Suprapubic skin (tissue), 4 donors: Measurements from ENCODE around the gene RUSC1. TPM values are rescaled to one million over a fixed set of nuclear protein-coding genes. Genes with fewer than 3 reads are reported as not detected.

Source experiments
- DNase-seq, 2 donors: peaks; one replicate each; pipeline ENCODE4 v3.0.0-alpha.2; 2019; ENCODE audit warnings: low spot score in 2 of 2
- H3K27ac ChIP-seq: fragments of 200-600 bp; sonication (generic); one replicate; pipeline ENCODE4 v1.5.1; 2019
- H3K27me3 ChIP-seq: fragments of 200-600 bp; sonication (generic); one replicate; pipeline ENCODE4 v1.5.1; 2019
- H3K36me3 ChIP-seq: fragments of 200-600 bp; sonication (generic); one replicate; pipeline ENCODE4 v1.5.1; 2019
- H3K4me1 ChIP-seq: fragments of 200-600 bp; sonication (generic); one replicate; pipeline ENCODE4 v1.5.1; 2019
- H3K4me3 ChIP-seq: fragments of 200-600 bp; sonication (generic); one replicate; pipeline ENCODE4 v1.5.1; 2019; ENCODE audit warnings: mild to moderate bottlenecking
- H3K9me3 ChIP-seq: fragments of 200-600 bp; sonication (generic); one replicate; pipeline ENCODE4 v1.5.1; 2019
- EP300 ChIP-seq: sonication (generic); formaldehyde crosslinking; IDR thresholded peaks from one replicate; pipeline ENCODE4 v1.6.1; 2017; ENCODE audit warnings: antibody characterized with exemption
- POLR2A ChIP-seq, 2 donors: fragments of 450-650 bp; IDR thresholded peaks; one replicate each; pipeline ENCODE4 v1.6.1; 2017; ENCODE audit warnings: antibody characterized with exemption in 2 of 2, mild to moderate bottlenecking in 2 of 2, moderate library complexity in 2 of 2
- POLR2AphosphoS5 ChIP-seq, 3 donors: sonication (generic); formaldehyde crosslinking; IDR thresholded peaks; one replicate each; pipeline ENCODE4 v1.6.1; 2017; ENCODE audit warnings: antibody characterized with exemption in 3 of 3
- WGBS: methylation state at CpG from one replicate; pipeline ENCODE4 v1.1.5; 2018; 5-methylcytosine and 5-hydroxymethylcytosine counted together
- total RNA-seq, 4 donors: library from RNA; depleted of rRNA; stranded (reverse); fragments of >200 nt; gene quantifications; one replicate each; pipeline ENCODE4 v1.1.0, GENCODE V29; 2016
- TF ChIP-seq, protein P1 (sequence below), 2 donors: fragments of 200-600 bp in 1 of 2; fragments of 450-650 bp in 1 of 2; sonication (generic) in 1 of 2; IDR thresholded peaks; one replicate each; pipeline ENCODE4 v1.5.1; 2016 to 2019; ENCODE audit warnings: antibody characterized with exemption in 2 of 2, mild to moderate bottlenecking in 1 of 2, moderate library complexity in 1 of 2

Gene RUSC1
- total RNA-seq, 4 donors from 2014 or later: 34.2 to 51.5 (median 42.8) TPM

DNA sequence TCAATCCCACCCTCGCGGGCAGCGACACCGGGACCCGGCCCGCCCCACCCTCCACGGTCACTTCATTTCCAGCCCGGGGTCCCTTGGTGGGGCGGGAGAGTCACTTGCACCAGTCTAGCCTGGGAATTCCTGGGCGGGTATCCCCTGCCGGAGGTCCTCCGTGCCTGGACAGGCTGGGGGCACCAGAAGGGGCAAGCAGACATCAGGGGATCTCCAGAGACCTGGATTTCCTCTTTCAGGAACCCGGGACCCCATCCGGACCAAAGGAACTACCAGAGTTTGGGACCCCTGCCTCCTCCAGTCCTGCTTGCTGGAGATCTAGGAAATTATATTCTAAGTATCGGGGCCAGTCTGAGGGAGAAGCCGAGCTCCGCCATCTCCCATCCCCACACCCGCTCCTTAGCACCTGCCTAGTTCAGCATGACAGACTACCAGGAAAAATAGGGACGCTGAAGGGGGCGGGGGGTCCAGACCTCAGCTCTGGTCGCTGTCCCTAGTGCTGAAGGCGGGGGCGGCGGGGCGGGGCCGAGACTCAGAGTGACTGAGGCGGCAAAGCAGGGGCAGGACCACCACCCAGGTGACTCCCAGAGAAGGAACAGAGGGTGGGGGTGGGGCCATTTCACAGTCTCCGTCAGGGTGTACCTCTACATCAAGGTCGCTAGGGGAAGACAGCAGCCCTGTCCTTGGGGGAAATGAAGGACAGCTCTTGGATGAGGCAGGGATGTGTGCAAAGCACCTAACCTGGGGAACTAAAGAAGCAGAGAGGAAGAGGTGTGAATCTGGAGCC is 42.6 kb upstream of the RUSC1 start:
- Histone ChIP-seq H3K9me3 (no peaks in the 10 kb centered on the region), H3K27me3 (no peaks in the 10 kb centered on the region), H3K27ac (peak overlapping the region; percentile 63), H3K36me3 (no peaks in the 10 kb centered on the region), H3K4me3 (peak overlapping the region; percentile 81), H3K4me1 (peaks cover 28% of the 10 kb centered on the region)
- 0% methylated on average over 4 of the region's 29 CpGs for WGBS
- peak in 1 of 2 donors; percentile 84 for DNase-seq
- TF ChIP-seq EP300 (no peak), POLR2A (IDR thresholded peaks at IDR 0.05) (no peak), POLR2AphosphoS5 (IDR thresholded peaks at IDR 0.05) (no peak)
- TF ChIP-seq, protein P1, sequence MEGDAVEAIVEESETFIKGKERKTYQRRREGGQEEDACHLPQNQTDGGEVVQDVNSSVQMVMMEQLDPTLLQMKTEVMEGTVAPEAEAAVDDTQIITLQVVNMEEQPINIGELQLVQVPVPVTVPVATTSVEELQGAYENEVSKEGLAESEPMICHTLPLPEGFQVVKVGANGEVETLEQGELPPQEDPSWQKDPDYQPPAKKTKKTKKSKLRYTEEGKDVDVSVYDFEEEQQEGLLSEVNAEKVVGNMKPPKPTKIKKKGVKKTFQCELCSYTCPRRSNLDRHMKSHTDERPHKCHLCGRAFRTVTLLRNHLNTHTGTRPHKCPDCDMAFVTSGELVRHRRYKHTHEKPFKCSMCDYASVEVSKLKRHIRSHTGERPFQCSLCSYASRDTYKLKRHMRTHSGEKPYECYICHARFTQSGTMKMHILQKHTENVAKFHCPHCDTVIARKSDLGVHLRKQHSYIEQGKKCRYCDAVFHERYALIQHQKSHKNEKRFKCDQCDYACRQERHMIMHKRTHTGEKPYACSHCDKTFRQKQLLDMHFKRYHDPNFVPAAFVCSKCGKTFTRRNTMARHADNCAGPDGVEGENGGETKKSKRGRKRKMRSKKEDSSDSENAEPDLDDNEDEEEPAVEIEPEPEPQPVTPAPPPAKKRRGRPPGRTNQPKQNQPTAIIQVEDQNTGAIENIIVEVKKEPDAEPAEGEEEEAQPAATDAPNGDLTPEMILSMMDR (IDR thresholded peaks at IDR 0.05): peak in 1 of 2 donors; percentile 39

DNA sequence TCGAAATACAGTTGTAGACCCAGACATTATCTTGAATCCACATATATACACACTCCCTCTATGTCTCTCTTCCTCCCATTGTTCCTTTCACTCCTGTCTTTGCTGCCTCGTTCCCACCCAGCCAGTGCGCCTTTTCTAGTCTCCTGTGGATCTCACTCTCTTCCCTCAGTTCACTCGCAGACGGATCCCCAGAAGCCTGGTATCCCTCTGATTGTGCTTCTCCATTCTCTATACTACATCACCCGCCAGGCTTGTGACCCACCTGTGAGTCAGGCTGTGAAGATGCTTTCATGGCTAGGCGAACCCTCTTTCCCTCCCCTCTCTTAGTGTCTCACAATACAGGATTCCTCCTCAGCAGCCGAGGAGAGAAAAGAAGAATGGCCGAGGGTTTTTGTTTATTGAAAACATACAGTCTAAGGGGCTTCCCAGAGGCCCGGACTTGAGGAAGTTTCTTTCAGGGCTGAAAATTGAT is 42.0 kb upstream of the RUSC1 start:
- Histone ChIP-seq H3K27ac (no peak overlapping the region), H3K9me3 (no peaks in the 10 kb centered on the region), H3K27me3 (no peaks in the 10 kb centered on the region), H3K4me1 (peaks cover 26% of the 10 kb centered on the region), H3K36me3 (no peaks in the 10 kb centered on the region), H3K4me3 (peak overlapping the region; percentile 81)
- DNase-seq: no peak
- 45% methylated on average over 10 of the region's 10 CpGs for WGBS
- TF ChIP-seq POLR2AphosphoS5 (IDR thresholded peaks at IDR 0.05) (no peak), POLR2A (IDR thresholded peaks at IDR 0.05) (no peak), EP300 (no peak)
- TF ChIP-seq, protein P1 (IDR thresholded peaks at IDR 0.05): no peak

DNA sequence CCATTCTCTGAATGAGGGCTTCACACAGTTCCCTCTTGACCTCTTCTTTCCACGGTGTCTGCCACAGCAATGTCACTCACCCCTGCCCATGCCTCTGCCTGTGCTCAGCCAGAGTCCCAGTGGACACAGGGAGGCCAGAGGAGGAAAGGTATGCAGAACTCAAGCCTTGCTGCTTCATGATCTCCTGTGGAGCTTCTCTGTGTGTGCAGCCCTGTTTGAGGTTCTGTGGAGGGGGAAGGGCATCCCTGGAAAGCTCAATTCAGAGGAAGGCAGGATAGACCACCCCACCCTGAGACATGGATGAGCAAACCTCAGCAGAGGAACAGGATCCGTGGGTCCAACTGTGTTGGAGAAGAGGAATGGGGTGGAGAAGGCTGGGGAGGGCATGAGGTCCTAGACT is 41.4 kb upstream of the RUSC1 start:
- WGBS: 83% methylated on average over 2 of the region's 2 CpGs
- no peak for DNase-seq
- no peak overlapping the region for H3K4me3 ChIP-seq
- peaks cover 22% of the 10 kb centered on the region for H3K4me1 ChIP-seq
- no peak overlapping the region for H3K27ac ChIP-seq
- H3K36me3 ChIP-seq: no peaks in the 10 kb centered on the region
- TF ChIP-seq POLR2A (IDR thresholded peaks at IDR 0.05) (no peak), EP300 (no peak), POLR2AphosphoS5 (IDR thresholded peaks at IDR 0.05) (no peak)
- TF ChIP-seq, protein P1 (IDR thresholded peaks at IDR 0.05): no peak
- no peaks in the 10 kb centered on the region for H3K27me3 ChIP-seq
- H3K9me3 ChIP-seq: no peaks in the 10 kb centered on the region

DNA sequence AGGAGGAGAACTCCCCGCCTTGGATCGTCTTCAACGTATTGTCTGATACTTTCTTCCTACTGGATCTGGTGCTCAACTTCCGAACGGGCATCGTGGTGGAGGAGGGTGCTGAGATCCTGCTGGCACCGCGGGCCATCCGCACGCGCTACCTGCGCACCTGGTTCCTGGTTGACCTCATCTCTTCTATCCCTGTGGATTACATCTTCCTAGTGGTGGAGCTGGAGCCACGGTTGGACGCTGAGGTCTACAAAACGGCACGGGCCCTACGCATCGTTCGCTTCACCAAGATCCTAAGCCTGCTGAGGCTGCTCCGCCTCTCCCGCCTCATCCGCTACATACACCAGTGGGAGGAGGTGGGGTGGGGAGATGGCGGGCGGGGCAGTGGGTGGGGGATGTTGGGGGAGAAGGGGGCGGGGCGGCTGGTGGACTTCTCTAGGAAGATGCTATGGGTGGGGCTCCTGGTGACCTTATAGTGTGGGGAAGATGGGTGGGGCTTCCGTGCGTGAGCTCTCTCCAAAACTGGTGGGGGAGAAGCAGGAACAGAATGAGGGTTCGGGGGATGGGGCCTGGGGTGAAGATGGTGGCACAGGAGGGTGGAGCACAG is 38.1 kb upstream of the RUSC1 start:
- Histone ChIP-seq H3K27me3 (no peaks in the 10 kb centered on the region), H3K36me3 (peaks cover 2% of the 10 kb centered on the region), H3K4me3 (no peak overlapping the region), H3K27ac (no peak overlapping the region), H3K4me1 (peaks cover 14% of the 10 kb centered on the region), H3K9me3 (no peaks in the 10 kb centered on the region)
- TF ChIP-seq, protein P1 (IDR thresholded peaks at IDR 0.05): no peak
- TF ChIP-seq POLR2A (IDR thresholded peaks at IDR 0.05): no peak
- TF ChIP-seq EP300: no peak
- 93% methylated on average over 25 of the region's 29 CpGs for WGBS
- no peak for DNase-seq

DNA sequence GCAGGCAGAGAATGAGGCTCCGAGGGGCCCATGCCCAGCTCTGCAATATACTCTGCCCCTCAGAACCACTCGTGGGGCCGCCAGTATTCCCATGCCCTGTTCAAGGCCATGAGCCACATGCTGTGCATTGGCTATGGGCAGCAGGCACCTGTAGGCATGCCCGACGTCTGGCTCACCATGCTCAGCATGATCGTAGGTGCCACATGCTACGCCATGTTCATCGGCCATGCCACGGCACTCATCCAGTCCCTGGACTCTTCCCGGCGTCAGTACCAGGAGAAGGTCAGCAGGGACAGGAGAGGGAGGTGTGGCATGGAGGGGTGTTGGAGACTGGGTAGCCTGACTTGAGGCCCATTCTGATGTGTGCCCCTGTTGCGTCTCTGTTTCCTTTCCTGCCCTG is 36.2 kb upstream of the RUSC1 start:
- Histone ChIP-seq H3K4me1 (no peaks in the 10 kb centered on the region), H3K36me3 (peaks cover 9% of the 10 kb centered on the region), H3K27me3 (no peaks in the 10 kb centered on the region), H3K9me3 (no peaks in the 10 kb centered on the region), H3K4me3 (no peak overlapping the region), H3K27ac (no peak overlapping the region)
- no peak for DNase-seq
- TF ChIP-seq EP300: no peak
- TF ChIP-seq, protein P1 (IDR thresholded peaks at IDR 0.05): no peak
- TF ChIP-seq POLR2A (IDR thresholded peaks at IDR 0.05): no peak
- TF ChIP-seq POLR2AphosphoS5 (IDR thresholded peaks at IDR 0.05): no peak
- 97% methylated on average over 10 of the region's 12 CpGs for WGBS
